ENCODE data around the gene DNAH17.
"Not testable (repeated sequence)": the region's sequence is repeated elsewhere in the genome, so short reads cannot be mapped to it uniquely, and the experiment has no call there.

Gene DNAH17

DNA sequence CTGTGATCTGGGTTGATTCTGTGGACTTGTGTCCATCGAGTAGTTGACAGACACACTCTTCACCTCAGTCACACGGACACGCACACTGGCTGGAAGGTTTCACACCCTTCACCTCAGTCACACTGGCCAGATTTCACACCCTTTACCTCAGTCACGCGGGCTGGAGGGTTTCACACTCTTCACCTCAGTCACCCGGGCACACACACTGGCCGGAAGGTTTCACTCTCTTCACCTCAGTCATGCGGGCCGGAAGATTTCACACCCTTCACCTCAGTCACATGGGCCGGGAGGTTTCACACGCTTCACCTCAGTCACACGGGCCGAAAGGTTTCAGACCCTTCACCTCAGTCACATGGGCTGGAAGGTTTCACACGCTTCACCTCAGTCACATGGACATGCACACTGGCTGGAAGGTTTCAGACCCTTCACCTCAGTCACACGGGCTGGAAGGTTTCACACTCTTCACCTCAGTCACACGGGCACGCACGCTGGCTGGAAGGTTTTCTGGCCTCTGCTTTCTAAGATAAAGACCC is 102.5 kb downstream of the DNAH17 start:
- no peak for DNase-seq

DNA sequence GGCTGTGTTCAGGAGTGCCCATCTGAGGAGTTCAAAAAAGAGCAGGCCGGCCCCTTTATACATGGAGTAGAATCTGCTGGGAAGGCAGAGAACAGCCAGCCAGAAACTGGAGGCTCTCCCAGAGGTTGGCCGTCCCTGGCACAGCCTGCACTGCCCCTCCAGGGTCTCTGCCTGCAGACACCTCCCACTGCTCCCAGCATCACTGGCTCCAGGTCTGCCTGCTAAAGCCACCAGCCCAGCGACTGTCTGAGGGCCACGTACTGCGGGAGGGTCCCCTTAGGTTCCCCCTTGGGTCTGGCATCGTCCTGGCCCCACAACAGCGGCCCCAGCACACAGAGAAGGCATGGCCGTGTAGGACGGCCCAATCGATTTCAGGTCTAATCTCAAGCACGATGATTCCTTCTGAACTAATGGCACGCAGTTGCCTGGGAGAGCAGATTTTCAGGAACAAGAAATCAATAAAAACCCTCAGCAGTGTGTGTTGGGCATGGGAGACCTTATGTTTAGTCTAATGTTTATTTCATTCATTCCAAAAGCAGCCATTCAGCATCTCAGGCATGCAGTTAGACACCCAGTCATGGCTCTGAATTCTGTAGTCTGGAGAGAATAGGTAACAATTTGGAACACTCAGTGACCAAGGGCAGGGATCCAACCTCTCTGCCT is 103.1 kb downstream of the DNAH17 start:
- no peak for DNase-seq

DNA sequence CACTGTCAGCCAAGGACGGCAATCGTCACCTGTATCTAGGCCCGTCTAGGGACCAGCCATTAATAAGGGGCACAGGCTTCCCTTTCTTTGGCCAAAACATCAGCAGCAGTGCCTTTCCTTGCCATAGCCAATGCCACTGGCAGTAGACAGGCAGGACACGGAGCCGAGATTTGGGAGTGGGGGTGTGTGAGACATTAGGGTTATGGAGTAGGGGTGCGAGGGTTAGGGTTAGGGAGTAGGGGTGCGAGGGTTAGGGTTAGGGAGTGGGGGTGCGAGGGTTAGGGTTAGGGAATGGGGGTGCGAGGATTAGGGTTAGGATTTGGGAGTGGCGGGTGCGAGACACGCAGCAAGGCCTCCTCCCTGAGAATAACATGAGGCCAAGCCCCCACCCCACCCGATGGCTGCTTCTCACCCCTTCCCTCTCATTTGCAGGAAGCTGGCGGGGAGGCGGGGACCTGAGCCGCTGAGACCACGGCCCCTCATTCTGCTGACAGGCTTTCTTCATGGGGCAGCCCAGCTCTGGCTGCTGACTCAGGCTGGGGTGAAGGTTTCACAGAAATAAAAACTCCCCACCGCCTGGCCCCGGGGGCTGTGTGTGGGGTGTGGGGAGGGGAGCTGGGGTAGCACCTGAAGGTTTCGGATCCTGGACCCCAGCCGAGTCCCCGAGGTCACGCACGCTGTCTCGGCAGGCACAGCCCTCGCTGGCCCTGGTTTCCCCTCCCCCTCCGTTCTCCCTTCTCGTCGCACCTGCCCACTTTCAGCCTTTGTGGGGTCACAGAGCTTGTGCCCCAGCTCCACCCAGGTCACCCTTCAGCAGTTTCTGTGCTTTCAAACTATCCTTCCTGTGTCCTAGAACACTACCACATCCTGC is 104.9 kb downstream of the DNAH17 start:
- no peak for DNase-seq

DNA sequence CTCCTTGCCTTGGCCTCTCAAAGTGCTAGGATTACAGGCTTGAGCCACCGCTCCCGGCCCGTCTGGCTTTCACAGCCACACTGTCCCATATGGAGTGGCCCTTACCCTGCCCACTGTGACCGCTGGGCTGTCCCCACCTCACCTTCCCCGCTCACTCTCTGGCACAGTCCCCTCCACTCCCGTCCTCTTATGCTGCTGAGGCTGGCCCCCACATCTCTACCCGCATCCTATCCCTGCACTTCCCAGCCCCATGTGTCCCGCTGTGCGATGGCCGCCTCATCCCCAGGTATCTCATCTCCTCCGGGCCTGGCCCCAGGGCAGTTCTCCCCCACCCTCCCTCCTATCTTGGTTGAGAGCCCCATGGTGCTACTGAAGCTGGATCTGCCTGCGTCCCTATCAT is 105.6 kb downstream of the DNAH17 start:
- no peak for DNase-seq

DNA sequence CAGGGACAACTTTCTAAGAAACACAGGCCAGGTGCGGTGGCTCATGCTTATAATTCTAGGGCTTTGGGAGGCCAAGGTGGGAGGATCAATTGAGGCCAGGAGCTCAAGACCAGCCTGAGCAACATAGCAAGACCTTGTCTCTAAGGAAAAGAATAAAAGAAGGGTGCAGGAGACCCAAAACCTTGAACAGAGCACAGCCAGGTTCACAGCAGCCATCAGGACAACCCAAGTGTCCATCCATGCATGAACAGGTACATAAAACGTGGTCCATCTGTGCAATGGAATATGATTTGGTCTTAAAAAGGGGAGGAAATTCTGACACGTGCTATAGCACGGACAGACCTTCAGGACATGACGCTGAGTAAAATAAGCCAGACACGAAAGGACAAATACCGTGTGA is 107.8 kb downstream of the DNAH17 start:
- DNase-seq: no peak

DNA sequence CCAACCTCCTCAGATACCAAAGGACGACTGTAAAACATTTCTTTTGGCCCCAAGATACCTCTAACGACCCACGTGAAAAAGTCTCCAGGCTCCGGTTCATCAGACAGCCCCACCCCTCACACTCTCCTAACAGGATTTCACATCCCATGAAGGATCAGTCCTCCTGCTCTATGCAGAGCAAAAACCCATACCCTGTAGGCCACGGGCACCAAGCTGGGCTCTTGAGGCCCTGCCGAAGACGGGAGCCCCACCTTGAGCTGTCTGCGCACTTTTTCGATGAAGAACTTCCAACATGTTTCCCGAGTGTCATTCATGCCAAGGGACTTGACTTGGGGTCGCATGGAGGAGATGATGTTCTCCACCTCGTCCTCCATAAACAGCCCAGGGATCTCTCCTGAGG is 108.8 kb downstream of the DNAH17 start:
- no peak for DNase-seq

DNA sequence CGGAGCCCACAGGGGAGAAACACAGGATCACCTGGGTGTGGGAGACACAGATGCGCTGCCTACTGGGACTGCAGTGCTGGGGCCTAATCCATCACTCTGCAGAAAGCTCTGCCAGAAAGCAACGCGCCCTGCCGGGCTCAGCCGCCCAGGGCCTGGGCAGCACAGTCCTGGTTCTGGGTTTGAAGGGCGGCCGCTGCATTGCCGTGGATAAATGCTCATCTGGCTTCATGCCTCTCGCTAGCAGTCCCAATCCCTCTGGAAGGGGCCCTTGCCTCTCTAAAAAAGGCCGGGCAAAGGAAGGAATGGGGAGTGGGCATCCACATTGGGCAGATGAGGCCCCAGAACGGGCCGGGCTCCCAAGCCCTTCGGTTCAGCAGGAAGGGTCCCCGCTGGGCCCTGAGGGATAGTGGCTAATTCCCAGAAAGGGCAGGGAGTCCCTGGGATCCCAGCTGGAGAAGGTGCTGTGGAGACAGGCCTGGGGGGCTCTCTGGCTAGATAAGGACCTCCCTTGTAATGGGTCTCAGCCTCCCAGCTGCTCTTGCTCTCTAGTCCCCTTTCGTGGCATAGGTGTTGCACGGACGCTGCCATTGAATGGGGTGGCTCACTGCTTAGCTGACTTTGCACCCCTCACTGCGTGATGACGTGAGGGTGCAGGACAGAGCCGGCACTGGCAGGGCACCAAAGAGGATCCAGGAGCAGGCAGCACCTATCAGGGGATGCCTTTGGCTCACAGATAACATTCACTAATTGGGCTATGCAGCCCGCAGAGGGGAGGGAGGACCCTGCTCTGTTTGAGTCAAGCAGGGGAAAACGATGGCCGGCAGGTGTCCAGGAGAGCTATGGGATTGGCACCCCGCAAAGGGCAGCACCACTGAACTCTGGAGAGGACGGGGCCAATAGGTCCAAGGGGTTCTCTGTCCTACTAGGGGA is 110.1 kb downstream of the DNAH17 start:
- no peak for DNase-seq

DNA sequence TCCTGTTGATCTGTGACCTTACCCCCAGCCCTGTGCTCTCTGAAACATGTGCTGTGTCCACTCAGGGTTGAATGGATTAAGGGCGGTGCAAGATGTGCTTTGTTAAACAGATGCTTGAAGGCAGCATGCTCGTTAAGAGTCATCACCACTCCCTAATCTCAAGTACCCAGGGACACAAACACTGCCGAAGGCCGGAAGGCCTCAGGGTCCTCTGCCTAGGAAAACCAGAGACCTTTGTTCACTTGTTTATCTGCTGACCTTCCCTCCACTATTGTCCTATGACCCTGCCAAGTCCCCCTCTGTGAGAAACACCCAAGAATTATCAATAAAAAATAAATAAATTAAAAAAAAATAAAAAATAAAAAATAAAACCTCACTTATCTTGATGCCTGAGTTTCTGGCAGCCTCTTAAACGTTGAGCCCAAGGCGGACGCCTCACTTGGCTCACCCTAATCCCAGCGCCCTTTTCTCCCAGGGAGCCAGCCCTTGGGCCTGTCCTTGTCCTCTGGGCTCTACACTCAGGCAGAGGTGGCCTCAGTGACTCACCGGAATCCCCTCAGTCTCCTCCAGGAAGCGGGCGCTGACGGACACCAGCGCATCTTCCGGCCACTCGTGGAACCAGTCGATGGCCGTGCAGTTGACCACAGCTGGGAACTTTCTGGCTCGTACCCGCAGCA is 110.9 kb downstream of the DNAH17 start:
- DNase-seq: not testable (repeated sequence)

DNA sequence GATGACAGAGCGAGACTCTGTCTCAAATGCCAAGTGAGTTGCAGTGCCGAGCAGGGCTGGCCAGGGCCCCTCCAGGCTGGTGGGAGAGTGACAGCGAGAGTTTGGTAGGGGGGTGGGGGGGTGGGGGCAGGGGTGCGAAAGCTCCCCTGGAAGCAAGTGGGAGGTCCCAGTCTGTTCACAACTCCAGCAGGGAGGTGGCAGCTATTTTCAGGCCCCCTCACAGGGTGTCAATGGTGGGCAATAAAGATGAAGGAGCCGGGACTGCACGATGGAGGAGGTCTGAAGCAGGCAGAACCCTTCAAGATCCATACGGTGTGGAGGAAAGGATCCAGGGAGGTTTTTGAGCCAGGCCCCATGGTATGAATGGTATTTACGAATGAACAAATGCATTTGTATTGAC is 115.0 kb downstream of the DNAH17 start:
- DNase-seq: no peak

DNA sequence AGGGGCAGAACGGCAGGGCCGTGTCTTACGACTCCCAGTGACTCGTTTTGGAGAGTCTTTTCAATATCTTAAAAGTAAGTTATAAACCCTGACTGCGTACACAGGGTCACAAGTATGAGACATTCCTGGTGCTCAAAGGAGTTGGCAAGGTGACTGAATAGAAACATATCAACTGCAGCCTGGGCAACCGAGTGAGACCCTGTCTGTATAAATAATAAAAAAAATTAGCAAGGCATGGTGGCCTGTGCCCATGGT is 115.5 kb downstream of the DNAH17 start:
- no peak for DNase-seq

DNA sequence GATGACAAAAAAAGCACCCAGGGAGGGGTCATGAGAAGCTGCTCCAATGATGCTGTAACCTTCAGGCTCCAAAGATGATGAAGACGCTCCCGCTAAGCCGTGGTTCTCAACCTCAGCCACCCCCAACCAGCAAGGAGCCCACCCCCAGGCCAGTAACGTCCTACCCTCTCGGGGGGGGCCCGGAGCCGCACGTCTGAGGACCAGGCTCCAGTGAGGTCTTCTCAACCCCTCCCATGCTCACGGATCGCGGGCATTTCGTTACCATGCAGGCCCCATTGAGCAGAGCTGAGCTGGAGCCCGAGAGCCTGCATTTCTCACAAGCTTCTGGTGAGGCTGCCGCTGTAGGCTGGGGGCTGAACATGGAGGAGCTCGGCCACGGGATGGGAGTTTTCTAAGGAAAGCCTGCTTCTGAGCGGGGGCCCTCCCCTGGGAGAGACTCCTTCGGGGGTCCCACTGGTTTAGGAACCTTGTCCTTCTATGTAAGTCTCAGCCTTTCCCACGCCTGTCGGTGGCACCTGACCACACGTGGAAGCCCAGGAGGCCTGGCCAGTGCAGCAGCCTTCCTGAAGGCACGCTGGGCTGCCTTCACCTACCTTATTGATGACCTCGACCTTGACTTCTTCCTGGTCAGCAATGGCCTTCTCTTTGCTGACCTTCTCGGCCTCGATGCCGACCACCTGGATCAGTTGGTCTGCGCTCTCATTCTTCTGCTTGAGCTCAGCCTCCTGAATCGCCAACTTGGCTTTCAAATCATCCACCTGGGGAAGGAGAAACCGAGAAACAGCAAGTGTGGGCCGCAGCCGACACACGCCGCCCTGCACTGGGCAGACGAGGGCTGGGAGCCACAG is 116.0 kb downstream of the DNAH17 start:
- DNase-seq: no peak

DNA sequence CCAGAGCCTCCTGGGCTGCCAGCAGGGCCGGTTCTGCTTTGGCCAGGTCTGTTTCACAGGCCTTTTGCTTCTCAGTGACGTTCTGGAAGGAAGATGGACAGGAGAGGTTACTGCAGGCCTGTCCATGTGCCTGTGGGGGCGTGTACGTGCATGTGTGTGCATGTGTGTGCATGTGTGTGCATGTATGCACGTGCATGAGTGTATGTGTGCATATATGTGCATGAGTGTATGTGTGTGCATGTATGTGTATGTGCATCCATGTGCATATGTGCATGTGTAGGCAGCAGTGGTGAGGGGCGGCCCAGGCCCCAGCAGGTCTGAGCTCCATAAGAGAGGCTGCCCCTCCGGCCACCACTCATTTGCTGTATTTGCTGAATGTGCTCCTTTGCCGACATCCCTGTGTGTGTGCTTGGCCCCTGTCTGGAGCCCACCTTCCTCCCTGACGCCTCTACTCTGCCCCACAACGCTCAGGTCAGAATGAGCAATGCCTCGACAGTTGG is 117.0 kb downstream of the DNAH17 start:
- no peak for DNase-seq

DNA sequence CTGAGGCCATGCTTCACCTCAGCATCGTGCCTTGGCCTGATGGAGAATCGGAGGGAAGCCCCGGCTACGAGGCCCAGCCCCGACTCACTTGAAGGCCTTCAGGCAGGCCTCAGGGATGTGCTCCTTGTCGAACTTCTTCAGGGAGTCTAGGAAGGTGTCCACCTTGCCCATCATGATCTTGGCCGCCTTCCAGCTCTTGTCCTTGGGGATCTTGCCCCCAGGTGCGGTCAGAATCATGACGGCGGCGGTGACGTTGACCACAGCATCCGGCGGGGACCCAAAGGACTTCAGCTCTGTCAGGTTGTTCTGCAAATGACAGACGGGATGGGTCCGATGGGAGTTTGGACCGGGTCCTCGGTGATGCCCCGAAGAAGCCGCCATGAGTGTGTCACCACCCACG is 117.5 kb downstream of the DNAH17 start:
- DNase-seq: no peak

DNA sequence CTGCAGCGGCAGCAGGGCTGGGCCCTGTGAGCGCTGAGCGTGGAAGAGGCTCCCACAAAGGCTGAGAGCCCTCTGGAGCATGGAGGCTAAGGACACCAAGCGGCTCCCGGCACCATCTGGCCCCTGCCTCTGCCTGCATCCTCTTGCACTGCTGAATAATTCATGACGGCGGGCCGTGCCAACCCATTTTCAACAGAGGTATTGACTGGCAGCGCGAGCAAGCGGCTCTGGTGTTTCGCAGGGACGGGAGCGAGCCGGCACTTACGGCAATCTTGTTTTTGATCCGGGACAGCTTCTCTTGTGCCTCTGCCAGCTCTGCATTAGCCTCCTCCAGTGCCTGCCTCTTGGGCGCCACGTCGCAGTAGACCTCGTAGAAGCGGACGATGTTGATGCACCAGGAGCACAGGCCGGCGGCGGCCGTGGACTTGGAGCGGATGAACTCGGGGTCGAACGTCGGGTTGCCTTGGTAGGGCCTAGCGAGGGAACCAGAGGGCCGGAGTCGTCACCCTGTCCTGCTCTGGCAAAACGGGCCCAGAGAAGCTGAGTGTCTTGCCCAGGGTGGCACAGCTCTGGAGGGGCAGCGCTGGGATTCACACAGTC is 118.4 kb downstream of the DNAH17 start:
- DNase-seq: peak; percentile 75 to 94

DNA sequence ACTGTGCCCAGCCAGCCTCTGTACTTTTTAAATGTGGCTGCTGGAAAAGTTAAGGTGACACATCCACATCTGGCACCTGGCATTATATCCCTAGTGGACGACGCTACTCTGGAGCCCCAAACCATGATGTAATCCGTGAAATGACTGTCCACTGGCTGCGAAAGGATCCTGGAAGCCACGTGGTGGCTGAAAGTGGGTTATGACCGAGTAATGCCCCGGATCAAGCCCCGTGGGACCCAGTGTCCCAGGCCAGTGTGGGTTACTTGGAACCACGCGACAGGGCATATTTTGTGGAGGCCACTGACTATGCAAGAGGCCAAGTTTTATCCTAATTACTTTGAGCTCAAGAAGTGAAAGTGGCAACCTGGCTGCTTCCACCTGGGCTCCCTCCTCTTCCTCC is 119.1 kb downstream of the DNAH17 start:
- no peak for DNase-seq

DNA sequence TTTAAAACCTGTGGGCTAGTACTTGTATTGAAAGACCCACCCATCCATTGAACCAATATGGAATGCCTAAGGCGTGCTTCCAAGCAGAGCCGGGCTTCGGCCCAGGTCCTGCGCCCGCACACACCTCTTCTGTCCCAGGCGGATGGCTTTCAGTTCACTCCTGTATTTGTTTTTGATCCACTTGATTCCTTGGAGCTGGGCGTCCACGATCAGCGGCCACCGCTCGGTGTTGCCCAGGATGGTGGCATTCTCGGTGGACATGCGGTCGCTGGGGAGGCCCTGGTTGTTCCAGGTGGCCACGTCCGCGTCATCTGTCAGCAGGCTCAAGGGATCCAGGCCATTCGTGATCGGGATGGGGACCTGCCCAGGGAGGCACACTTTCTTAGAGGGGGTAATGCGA is 122.8 kb downstream of the DNAH17 start:
- no peak for DNase-seq

DNA sequence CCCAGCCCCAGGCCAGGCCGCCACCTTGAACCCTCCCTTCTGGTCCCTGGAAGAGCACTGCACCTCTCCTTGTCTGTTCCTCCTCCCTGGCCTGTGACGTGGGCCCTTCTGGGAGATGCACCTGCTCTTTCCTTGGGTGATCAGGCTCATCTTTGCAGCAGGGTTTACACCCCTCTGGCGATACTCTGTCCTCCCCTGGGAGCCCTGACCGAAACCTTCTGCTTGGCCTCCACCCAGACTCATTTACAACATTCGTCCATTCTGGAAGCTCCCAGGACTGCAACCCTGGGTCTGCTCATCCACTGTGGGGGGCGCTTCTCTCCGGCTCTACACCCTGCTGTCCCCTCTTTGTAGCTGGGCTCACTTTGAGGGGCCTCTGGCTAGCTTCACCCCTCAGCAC is 125.4 kb downstream of the DNAH17 start:
- no peak for DNase-seq

DNA sequence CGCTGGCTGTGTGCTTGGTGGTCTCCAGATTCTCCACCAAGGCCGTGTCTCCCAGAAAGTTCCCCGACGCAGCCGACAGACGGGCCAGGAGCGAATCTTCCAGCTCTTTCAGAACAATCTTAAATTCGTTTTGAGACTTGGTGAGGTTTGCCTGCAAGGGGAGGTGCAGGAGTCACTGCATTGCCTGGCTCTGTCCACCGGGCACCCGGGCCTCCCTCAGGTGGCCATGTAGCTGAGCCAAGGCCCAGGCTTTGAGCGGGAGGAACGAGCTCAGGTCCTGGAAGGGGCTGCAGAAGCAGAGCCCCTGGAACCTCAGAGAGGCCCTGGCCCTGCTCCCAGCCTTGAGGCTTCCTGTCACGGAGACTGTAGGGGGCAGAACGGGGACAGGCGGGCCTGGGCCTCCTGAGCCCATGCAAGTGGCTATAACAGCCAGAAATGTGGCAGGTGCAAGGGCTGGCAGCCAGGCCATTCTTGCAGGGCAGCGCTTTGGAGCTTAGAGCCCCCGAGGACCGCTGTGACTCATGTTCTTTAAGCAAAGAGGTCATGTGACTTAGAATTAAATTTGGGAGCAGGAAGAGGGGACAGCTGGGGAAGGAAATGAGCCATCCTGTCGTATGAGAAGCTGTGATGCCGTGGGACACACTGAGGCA is 126.4 kb downstream of the DNAH17 start:
- DNase-seq: peak in 1 of 2 experiments; percentile 64

DNA sequence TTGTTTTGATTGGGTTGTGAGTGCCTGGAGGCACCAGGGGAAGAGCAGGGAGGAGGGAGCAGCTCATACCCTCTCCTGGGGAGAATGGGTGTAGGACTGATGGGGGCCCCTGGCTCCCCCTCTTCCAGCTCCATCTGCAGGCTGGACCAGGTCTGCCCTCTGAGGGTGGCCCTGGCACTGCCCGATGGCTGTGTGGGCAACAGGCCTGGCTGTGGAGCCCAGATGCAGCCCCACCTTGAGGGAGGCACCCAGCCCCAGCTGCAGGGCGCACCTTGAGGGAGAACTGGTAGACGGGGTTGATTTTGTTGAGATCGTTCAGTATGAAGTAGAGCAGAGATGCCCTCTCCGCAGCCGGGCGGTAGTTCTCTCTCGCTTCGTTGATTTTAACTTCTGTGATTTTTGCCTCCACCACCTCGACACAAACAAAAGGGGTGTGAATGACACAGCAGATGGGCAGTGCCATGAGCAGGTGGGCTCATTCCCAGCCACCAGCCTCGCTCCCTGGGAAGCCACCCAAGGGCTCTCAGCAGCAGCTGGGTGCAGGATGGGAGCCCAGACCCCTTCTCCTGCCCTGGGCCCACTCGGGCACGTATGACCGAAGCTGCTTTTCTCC is 127.1 kb downstream of the DNAH17 start:
- no peak for DNase-seq

DNA sequence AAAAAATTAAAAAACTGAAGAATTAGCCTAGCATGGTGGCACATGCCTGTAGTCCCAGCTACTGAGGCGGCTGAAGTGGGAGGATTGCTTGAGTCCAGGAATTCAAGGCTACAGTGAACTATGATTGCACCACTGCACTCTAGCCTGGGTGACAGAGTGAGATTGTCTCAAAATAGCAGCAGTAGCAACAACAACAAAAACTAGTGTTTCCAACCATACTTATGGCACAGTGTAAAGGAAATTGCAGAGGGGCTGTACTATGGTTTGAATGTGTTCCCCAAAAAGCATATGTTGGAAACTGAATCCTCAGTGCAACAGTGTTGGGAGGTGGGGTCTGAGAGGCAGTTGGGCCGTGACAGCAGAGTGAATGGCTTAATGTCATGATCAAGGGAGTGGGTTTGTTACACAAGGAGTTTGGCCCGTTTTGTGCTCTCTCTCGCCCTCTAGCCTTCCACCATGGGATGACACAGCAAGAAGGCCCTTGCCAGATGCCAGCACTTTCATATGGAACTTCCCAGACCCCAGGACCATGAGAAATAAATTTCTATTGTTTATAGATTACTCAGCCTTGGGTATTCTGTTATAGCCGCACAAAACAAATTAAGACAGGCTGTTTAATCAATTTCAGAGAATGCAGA is 128.7 kb downstream of the DNAH17 start:
- no peak for DNase-seq
